ENCODE measurements around the gene KDM4C.

Gene KDM4C

GRCh38 chr9:7108936-7109335 lies 351.2 kb downstream of the KDM4C start:
- H3K4me3 ChIP-seq (ENCODE audit: low read depth, low read length), result no peak overlapping the region
- TF ChIP-seq, protein P1, sequence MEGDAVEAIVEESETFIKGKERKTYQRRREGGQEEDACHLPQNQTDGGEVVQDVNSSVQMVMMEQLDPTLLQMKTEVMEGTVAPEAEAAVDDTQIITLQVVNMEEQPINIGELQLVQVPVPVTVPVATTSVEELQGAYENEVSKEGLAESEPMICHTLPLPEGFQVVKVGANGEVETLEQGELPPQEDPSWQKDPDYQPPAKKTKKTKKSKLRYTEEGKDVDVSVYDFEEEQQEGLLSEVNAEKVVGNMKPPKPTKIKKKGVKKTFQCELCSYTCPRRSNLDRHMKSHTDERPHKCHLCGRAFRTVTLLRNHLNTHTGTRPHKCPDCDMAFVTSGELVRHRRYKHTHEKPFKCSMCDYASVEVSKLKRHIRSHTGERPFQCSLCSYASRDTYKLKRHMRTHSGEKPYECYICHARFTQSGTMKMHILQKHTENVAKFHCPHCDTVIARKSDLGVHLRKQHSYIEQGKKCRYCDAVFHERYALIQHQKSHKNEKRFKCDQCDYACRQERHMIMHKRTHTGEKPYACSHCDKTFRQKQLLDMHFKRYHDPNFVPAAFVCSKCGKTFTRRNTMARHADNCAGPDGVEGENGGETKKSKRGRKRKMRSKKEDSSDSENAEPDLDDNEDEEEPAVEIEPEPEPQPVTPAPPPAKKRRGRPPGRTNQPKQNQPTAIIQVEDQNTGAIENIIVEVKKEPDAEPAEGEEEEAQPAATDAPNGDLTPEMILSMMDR (IDR thresholded peaks at IDR 0.05; ENCODE audit: borderline replicate concordance, insufficient read depth, low read depth, low read length), result no peak

DNA sequence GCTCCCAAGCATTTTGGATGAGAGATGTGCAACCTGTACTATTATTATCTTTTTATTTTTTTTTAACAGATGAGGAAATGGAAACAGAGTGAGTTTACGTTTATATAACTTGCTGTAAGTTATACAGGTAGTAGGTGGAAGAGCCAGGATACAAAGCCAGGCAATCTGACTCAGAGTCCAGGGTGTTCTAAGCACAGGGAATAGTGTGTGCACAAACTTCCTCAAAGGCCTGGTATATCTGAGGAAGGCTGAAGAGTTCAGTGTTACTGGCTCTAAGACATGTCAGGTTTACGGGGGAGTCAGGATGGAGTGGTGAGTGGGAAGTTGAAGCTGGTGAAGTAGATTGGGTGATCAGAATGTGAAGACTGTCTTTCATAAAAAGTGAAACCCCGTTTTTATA lies 353.6 kb downstream of the KDM4C start:
- TF ChIP-seq, protein P1 (IDR thresholded peaks at IDR 0.05; ENCODE audit: borderline replicate concordance, insufficient read depth, low read depth, low read length), result no peak
- H3K4me3 ChIP-seq (ENCODE audit: low read depth, low read length), result no peak overlapping the region

- TF ChIP-seq, protein P1 (IDR thresholded peaks at IDR 0.05; ENCODE audit: borderline replicate concordance, insufficient read depth, low read depth, low read length), result no peak
Measured at GRCh38 chr9:7115606-7116005, 357.8 kb downstream of the KDM4C start.

GRCh38 chr9:7117676-7118561 lies 360.1 kb downstream of the KDM4C start:
- no peak overlapping the region for H3K4me3 ChIP-seq (ENCODE audit: low read depth, low read length)
- TF ChIP-seq, protein P1 (IDR thresholded peaks at IDR 0.05; ENCODE audit: borderline replicate concordance, insufficient read depth, low read depth, low read length), result no peak

More at GRCh38 chr9:7115606-7116005, 357.8 kb downstream of the KDM4C start:
- H3K4me3 ChIP-seq (ENCODE audit: low read depth, low read length), result no peak overlapping the region

DNA sequence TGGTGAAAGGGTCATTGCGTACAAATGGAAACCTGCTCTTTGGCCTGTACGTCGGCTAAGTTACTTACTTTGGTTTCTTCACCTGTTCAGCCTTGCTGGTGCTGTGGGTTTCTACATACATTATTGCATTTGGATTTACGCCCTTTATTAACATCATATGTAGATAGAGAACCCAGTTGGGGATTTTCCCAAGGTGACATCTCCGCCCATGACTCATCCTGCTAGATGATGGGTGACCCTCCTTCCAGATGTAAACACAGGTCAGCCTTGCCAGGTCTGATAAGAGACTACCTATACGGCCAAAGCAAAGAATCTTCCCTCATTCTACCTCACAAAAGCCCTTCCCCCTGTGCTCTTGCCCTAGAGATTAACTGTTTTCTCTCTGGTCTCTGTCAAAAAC lies 360.9 kb downstream of the KDM4C start:
- TF ChIP-seq, protein P1 (IDR thresholded peaks at IDR 0.05; ENCODE audit: borderline replicate concordance, insufficient read depth, low read depth, low read length), result no peak
- no peak overlapping the region for H3K4me3 ChIP-seq (ENCODE audit: low read depth, low read length)

- H3K4me3 ChIP-seq (ENCODE audit: low read depth, low read length), result no peak overlapping the region
- TF ChIP-seq, protein P1 (IDR thresholded peaks at IDR 0.05; ENCODE audit: borderline replicate concordance, insufficient read depth, low read depth, low read length), result no peak
Measured at GRCh38 chr9:7119612-7120011, 361.8 kb downstream of the KDM4C start.

DNA sequence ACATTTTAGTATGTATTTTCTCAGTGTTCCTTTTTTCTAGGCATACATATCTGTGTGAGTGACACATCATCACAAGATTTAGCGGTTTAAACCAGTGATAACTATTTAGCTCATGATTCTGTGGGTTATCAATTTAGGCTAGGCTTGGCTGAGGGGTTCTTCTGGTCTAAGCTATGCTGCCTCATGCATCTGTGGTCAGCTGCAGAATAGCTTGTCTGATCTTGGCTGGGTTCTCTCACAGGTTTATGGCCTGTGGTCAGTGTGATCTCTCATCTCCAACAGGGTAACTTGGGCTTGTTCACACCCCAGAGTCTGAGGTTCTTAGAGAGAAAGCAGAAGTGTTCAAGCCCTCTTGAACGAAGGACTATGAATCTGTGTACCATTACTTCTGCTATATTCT lies 363.3 kb downstream of the KDM4C start:
- no peak overlapping the region for H3K4me3 ChIP-seq (ENCODE audit: low read depth, low read length)
- TF ChIP-seq, protein P1 (IDR thresholded peaks at IDR 0.05; ENCODE audit: borderline replicate concordance, insufficient read depth, low read depth, low read length), result no peak
